GM12878 (cell line): ENCODE results near the gene KIF11. TPM values are rescaled to one million over a fixed set of nuclear protein-coding genes. Genes with fewer than 3 reads are reported as not detected.

ENCODE experiments used
- EED ChIP-seq: sonication (generic); IDR thresholded peaks from 2 replicates; pipeline ENCODE4 v1.6.1; 2016; ENCODE audit warnings: antibody characterized with exemption, low read depth
- IKZF1 ChIP-seq: fragments of 450-650 bp; conservative IDR thresholded peaks from 2 replicates; pipeline ENCODE4 v1.6.1; 2017; ENCODE audit warnings: antibody characterized with exemption, mild to moderate bottlenecking
- MYC ChIP-seq: IDR thresholded peaks from 2 replicates; pipeline ENCODE4 v1.6.1; 2011; ENCODE audit warnings: mild to moderate bottlenecking, low read length, moderate library complexity, inconsistent platforms; ENCODE audit not compliant: insufficient read depth, insufficient replicate concordance, insufficient read length, severe bottlenecking
- RELA ChIP-seq: fragments of 450-650 bp; IDR thresholded peaks from 2 replicates; pipeline ENCODE4 v1.8.0; 2014; ENCODE audit warnings: borderline replicate concordance; ENCODE audit not compliant: partially characterized antibody
- STAT3 ChIP-seq: IDR thresholded peaks from 2 replicates; pipeline ENCODE4 v1.6.1; 2011; ENCODE audit warnings: low read depth, low read length, improper control_type of control experiment
- ZNF622 ChIP-seq: fragments of 450-650 bp; IDR thresholded peaks from 2 replicates; pipeline ENCODE4 v1.6.1; 2017; ENCODE audit warnings: mild to moderate bottlenecking, inconsistent platforms
- polyA plus RNA-seq, 11 experiments: library from polyadenylated mRNA; depleted of rRNA in 4 of 11; unstranded in 6 of 11; stranded (reverse) in 5 of 11; fragments of >200 nt; fragmentation: Nextera tagmentation in 4 of 11; fragmentation: Illumina TruSeq in 1 of 11; extraction: Ambion mirVana in 4 of 11; extraction: Trizol in 1 of 11; gene quantifications; 1 replicate in 1 of 11; 2 replicates in 10 of 11; pipeline versions ENCODE4 v1.2.1 to v1.2.3, GENCODE V29; 2011 to 2016; ENCODE audit warnings: inconsistent platforms in 2 of 11, missing spikeins in 2 of 11, low read depth in 1 of 11
- total RNA-seq, 4 experiments: library from RNA; depleted of rRNA in 3 of 4; stranded (reverse); fragments of >200 nt in 3 of 4; fragmentation: Illumina TruSeq in 1 of 4; extraction: Trizol in 1 of 4; gene quantifications; 2 replicates each; pipeline versions ENCODE4 v1.2.1 to v1.2.3, GENCODE V29; 2013 to 2021
- TF ChIP-seq, protein P1 (sequence below): fragments of 450-650 bp; IDR thresholded peaks from 2 replicates; pipeline ENCODE4 v1.6.1; 2016; ENCODE audit warnings: mild to moderate bottlenecking, moderate library complexity, borderline replicate concordance
- TF ChIP-seq, protein P2 (sequence below): fragments of 150-350 bp; IDR thresholded peaks from 2 replicates; pipeline ENCODE4 v1.6.1; 2016; ENCODE audit warnings: low read depth, low read length
- TF ChIP-seq, protein P3 (sequence below): IDR thresholded peaks from 2 replicates; pipeline ENCODE4 v1.6.1; 2012; ENCODE audit warnings: low read depth, low read length, improper control_type of control experiment
- TF ChIP-seq, protein P4 (sequence below): IDR thresholded peaks from 2 replicates; pipeline ENCODE4 v1.6.1; 2011; ENCODE audit warnings: mild to moderate bottlenecking, low read depth, low read length, moderate library complexity; ENCODE audit not compliant: insufficient replicate concordance
- TF ChIP-seq, protein P5 (sequence below): fragments of 450-650 bp; IDR thresholded peaks from 2 replicates; pipeline ENCODE4 v1.6.1; 2017; ENCODE audit warnings: mild to moderate bottlenecking, moderate library complexity
- TF ChIP-seq, protein P6 (sequence below): fragments of 450-650 bp; IDR thresholded peaks from 2 replicates; pipeline ENCODE4 v1.6.1; 2017; ENCODE audit warnings: borderline replicate concordance

The KIF11 gene
- total and polyA plus RNA-seq, 10 of the 15 experiments (the other 5 are each of a cell fraction or from before 2014, with no cell fraction given) = 14.1 to 79.8 (median 41.9) TPM

DNA sequence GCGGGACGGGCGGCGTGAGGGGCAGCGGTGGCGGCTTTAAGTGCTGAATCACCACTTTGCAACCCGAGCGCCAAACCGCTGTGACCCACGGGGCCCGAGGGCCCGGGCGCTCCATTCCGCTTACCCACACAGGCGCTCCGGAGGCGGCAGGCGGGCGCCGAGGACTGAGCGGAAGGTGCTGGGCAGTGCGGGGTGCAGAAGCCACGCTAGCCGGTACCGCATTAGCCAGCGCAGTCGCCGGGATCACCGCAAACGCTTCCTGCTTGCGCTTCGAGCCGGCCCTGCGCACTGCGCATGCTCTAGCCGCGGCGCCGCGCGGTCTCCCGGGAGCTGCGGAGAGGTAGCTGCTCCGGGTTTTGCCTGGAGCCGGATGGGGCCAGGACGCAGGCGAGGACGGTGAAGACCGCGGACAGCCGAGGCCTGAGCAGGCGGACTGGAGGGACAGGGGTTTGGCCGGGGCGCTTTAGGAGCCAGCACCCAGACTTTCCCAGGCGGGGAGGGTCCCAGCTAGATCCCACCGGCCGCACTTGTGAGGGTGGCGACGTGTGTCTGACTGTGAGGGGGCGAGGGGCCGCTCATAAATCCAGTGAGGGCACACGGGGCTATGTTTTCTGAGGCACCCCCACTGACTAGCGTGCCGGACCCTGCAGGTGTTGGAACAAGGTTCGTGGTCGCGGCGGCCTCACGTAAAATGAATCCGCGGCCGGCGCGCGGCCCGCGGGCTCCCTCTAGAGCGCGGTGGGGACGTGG, 19.0 kb upstream of the KIF11 start, which contains the start of gene IDE (continued):
- TF ChIP-seq, protein P1, sequence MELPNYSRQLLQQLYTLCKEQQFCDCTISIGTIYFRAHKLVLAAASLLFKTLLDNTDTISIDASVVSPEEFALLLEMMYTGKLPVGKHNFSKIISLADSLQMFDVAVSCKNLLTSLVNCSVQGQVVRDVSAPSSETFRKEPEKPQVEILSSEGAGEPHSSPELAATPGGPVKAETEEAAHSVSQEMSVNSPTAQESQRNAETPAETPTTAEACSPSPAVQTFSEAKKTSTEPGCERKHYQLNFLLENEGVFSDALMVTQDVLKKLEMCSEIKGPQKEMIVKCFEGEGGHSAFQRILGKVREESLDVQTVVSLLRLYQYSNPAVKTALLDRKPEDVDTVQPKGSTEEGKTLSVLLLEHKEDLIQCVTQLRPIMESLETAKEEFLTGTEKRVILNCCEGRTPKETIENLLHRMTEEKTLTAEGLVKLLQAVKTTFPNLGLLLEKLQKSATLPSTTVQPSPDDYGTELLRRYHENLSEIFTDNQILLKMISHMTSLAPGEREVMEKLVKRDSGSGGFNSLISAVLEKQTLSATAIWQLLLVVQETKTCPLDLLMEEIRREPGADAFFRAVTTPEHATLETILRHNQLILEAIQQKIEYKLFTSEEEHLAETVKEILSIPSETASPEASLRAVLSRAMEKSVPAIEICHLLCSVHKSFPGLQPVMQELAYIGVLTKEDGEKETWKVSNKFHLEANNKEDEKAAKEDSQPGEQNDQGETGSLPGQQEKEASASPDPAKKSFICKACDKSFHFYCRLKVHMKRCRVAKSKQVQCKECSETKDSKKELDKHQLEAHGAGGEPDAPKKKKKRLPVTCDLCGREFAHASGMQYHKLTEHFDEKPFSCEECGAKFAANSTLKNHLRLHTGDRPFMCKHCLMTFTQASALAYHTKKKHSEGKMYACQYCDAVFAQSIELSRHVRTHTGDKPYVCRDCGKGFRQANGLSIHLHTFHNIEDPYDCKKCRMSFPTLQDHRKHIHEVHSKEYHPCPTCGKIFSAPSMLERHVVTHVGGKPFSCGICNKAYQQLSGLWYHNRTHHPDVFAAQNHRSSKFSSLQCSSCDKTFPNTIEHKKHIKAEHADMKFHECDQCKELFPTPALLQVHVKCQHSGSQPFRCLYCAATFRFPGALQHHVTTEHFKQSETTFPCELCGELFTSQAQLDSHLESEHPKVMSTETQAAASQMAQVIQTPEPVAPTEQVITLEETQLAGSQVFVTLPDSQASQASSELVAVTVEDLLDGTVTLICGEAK = peak; percentile 31; the same call in 1 of the 2 replicates
- no peak; the same call in 1 of the 2 replicates for TF ChIP-seq EED
- TF ChIP-seq IKZF1 = peak; percentile 85
- TF ChIP-seq, protein P2, sequence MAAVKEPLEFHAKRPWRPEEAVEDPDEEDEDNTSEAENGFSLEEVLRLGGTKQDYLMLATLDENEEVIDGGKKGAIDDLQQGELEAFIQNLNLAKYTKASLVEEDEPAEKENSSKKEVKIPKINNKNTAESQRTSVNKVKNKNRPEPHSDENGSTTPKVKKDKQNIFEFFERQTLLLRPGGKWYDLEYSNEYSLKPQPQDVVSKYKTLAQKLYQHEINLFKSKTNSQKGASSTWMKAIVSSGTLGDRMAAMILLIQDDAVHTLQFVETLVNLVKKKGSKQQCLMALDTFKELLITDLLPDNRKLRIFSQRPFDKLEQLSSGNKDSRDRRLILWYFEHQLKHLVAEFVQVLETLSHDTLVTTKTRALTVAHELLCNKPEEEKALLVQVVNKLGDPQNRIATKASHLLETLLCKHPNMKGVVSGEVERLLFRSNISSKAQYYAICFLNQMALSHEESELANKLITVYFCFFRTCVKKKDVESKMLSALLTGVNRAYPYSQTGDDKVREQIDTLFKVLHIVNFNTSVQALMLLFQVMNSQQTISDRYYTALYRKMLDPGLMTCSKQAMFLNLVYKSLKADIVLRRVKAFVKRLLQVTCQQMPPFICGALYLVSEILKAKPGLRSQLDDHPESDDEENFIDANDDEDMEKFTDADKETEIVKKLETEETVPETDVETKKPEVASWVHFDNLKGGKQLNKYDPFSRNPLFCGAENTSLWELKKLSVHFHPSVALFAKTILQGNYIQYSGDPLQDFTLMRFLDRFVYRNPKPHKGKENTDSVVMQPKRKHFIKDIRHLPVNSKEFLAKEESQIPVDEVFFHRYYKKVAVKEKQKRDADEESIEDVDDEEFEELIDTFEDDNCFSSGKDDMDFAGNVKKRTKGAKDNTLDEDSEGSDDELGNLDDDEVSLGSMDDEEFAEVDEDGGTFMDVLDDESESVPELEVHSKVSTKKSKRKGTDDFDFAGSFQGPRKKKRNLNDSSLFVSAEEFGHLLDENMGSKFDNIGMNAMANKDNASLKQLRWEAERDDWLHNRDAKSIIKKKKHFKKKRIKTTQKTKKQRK = no peak
- no peak for TF ChIP-seq ZNF622
- no peak for TF ChIP-seq STAT3
- no peak for TF ChIP-seq RELA
- TF ChIP-seq, protein P3, sequence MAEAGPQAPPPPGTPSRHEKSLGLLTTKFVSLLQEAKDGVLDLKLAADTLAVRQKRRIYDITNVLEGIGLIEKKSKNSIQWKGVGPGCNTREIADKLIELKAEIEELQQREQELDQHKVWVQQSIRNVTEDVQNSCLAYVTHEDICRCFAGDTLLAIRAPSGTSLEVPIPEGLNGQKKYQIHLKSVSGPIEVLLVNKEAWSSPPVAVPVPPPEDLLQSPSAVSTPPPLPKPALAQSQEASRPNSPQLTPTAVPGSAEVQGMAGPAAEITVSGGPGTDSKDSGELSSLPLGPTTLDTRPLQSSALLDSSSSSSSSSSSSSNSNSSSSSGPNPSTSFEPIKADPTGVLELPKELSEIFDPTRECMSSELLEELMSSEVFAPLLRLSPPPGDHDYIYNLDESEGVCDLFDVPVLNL = 0 out of 2 replicates have a peak, but pooled peaks have one; percentile 41
- TF ChIP-seq, protein P4, sequence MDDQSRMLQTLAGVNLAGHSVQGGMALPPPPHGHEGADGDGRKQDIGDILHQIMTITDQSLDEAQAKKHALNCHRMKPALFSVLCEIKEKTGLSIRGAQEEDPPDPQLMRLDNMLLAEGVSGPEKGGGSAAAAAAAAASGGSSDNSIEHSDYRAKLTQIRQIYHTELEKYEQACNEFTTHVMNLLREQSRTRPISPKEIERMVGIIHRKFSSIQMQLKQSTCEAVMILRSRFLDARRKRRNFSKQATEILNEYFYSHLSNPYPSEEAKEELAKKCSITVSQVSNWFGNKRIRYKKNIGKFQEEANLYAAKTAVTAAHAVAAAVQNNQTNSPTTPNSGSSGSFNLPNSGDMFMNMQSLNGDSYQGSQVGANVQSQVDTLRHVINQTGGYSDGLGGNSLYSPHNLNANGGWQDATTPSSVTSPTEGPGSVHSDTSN = no peak
- TF ChIP-seq, protein P5, sequence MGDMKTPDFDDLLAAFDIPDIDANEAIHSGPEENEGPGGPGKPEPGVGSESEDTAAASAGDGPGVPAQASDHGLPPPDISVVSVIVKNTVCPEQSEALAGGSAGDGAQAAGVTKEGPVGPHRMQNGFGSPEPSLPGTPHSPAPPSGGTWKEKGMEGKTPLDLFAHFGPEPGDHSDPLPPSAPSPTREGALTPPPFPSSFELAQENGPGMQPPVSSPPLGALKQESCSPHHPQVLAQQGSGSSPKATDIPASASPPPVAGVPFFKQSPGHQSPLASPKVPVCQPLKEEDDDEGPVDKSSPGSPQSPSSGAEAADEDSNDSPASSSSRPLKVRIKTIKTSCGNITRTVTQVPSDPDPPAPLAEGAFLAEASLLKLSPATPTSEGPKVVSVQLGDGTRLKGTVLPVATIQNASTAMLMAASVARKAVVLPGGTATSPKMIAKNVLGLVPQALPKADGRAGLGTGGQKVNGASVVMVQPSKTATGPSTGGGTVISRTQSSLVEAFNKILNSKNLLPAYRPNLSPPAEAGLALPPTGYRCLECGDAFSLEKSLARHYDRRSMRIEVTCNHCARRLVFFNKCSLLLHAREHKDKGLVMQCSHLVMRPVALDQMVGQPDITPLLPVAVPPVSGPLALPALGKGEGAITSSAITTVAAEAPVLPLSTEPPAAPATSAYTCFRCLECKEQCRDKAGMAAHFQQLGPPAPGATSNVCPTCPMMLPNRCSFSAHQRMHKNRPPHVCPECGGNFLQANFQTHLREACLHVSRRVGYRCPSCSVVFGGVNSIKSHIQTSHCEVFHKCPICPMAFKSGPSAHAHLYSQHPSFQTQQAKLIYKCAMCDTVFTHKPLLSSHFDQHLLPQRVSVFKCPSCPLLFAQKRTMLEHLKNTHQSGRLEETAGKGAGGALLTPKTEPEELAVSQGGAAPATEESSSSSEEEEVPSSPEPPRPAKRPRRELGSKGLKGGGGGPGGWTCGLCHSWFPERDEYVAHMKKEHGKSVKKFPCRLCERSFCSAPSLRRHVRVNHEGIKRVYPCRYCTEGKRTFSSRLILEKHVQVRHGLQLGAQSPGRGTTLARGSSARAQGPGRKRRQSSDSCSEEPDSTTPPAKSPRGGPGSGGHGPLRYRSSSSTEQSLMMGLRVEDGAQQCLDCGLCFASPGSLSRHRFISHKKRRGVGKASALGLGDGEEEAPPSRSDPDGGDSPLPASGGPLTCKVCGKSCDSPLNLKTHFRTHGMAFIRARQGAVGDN = 0 out of 2 replicates have a peak, but pooled peaks have one; percentile 42
- TF ChIP-seq, protein P6, sequence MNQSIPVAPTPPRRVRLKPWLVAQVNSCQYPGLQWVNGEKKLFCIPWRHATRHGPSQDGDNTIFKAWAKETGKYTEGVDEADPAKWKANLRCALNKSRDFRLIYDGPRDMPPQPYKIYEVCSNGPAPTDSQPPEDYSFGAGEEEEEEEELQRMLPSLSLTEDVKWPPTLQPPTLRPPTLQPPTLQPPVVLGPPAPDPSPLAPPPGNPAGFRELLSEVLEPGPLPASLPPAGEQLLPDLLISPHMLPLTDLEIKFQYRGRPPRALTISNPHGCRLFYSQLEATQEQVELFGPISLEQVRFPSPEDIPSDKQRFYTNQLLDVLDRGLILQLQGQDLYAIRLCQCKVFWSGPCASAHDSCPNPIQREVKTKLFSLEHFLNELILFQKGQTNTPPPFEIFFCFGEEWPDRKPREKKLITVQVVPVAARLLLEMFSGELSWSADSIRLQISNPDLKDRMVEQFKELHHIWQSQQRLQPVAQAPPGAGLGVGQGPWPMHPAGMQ = peak; percentile 78; the same call in 1 of the 2 replicates
- TF ChIP-seq MYC = no peak
